Body of pancreas (tissue), 4 donors: ENCODE measurements around the gene ITGA2. TPM values are rescaled to one million over a fixed set of nuclear protein-coding genes. Genes with fewer than 3 reads are reported as not detected.
"Not testable (repeated sequence)": the region's sequence is repeated elsewhere in the genome, so short reads cannot be mapped to it uniquely, and the experiment has no call there.

Source experiments
- ATAC-seq: fragments of 150-250 bp; one replicate; pipeline ENCODE4 v1.9.1; 2016
- DNase-seq, 4 donors: peaks; one replicate each; pipeline ENCODE4 v3.0.0-alpha.2; 2019
- H3K27ac ChIP-seq, 4 donors: fragments of 200-600 bp; sonication (generic); 1 replicate in 3 of 4; 2 replicates in 1 of 4; pipeline versions ENCODE4 v1.5.1 to v1.6.1; 2016 to 2019; ENCODE audit warnings: mild to moderate bottlenecking in 1 of 4, mixed read lengths in 1 of 4, moderate library complexity in 1 of 4
- H3K27me3 ChIP-seq, 2 donors: fragments of 200-600 bp; sonication (generic); one replicate each; pipeline ENCODE4 v1.6.0; 2016; ENCODE audit warnings: mild to moderate bottlenecking in 1 of 2
- H3K36me3 ChIP-seq, 2 donors: fragments of 200-600 bp; sonication (generic); replicated peaks in 1 of 2; 2 replicates each; pipeline ENCODE4 v1.5.1; 2016; ENCODE audit warnings: low read depth in 2 of 2; ENCODE audit not compliant: insufficient read depth in 1 of 2
- H3K4me1 ChIP-seq: fragments of 200-600 bp; sonication (generic); one replicate; pipeline ENCODE4 v1.6.0; 2016
- H3K4me3 ChIP-seq, 2 donors: fragments of 200-600 bp; sonication (generic); 1 replicate in 1 of 2; 2 replicates in 1 of 2; pipeline ENCODE4 v1.5.1; 2016 to 2019
- H3K9me3 ChIP-seq, 3 donors: fragments of 200-600 bp; sonication (generic); 1 replicate in 2 of 3; 2 replicates in 1 of 3; pipeline ENCODE4 v1.5.1; 2016
- POLR2A ChIP-seq, 3 donors: fragments of 450-650 bp; IDR thresholded peaks; one replicate each; pipeline ENCODE4 v1.6.1; 2016; ENCODE audit warnings: antibody characterized with exemption in 3 of 3, mild to moderate bottlenecking in 2 of 3
- WGBS, 2 donors: methylation state at CpG; one replicate each; pipeline ENCODE4 v1.1.5; 2017; 5-methylcytosine and 5-hydroxymethylcytosine counted together
- intact Hi-C: fragments of 100-400 bp; cut with DNase I; formaldehyde crosslinking; loops from one replicate; pipeline ENCODE4 v1.15.1; 2023
- total RNA-seq, 2 donors: library from RNA; depleted of rRNA; stranded (reverse); fragments of >200 nt; gene quantifications; one replicate each; pipeline ENCODE4 v1.1.0, GENCODE V29; 2016
- TF ChIP-seq, protein P1 (sequence below), 7 experiments: fragments of 450-650 bp in 4 of 7; fragments of 200-600 bp in 3 of 7; sonication (generic) in 3 of 7; IDR thresholded peaks; one replicate each; pipeline ENCODE4 v1.5.1; 2016 to 2019; ENCODE audit warnings: antibody characterized with exemption in 7 of 7

Gene ITGA2
- total RNA-seq, 2 donors from 2014 or later, result 4.0 to 4.4 TPM

DNA sequence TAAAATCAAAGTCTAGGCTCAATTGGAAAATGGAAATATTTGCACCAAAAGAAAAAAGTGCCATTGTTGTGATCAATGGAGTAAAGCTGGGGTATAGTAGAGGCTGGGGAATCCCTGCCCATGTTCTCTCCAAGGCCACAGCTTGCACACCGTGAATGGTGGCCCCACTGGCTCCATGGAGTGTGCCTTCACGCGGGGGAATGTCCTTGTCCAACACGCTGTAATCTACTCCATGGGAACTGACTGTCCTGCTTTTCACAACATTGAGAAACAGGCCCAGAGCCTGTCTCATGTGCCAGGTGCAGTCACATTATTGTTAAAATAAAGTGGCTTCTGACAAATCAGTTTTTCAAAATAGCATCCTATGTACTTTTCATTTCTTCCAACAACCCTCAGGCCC lies 33.1 kb upstream of the ITGA2 start:
- H3K27me3 ChIP-seq, result peaks cover 0 to 4% of the 10 kb centered on the region in 2 donors
- WGBS, 2 donors, result 52 to 69% methylated on average over 4 of the region's 4 CpGs
- H3K4me1 ChIP-seq, result no peaks in the 10 kb centered on the region
- DNase-seq (no peak), ATAC-seq (no peak)
- H3K27ac ChIP-seq, result no peak overlapping the region
- H3K9me3 ChIP-seq, result no peaks in the 10 kb centered on the region
- H3K36me3 ChIP-seq, result no peaks in the 10 kb centered on the region
- no peak for TF ChIP-seq POLR2A (IDR thresholded peaks at IDR 0.05)
- TF ChIP-seq, protein P1, sequence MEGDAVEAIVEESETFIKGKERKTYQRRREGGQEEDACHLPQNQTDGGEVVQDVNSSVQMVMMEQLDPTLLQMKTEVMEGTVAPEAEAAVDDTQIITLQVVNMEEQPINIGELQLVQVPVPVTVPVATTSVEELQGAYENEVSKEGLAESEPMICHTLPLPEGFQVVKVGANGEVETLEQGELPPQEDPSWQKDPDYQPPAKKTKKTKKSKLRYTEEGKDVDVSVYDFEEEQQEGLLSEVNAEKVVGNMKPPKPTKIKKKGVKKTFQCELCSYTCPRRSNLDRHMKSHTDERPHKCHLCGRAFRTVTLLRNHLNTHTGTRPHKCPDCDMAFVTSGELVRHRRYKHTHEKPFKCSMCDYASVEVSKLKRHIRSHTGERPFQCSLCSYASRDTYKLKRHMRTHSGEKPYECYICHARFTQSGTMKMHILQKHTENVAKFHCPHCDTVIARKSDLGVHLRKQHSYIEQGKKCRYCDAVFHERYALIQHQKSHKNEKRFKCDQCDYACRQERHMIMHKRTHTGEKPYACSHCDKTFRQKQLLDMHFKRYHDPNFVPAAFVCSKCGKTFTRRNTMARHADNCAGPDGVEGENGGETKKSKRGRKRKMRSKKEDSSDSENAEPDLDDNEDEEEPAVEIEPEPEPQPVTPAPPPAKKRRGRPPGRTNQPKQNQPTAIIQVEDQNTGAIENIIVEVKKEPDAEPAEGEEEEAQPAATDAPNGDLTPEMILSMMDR (IDR thresholded peaks at IDR 0.05), result no peak
- intact Hi-C loops, result no loop called here
- no peak overlapping the region for H3K4me3 ChIP-seq

DNA sequence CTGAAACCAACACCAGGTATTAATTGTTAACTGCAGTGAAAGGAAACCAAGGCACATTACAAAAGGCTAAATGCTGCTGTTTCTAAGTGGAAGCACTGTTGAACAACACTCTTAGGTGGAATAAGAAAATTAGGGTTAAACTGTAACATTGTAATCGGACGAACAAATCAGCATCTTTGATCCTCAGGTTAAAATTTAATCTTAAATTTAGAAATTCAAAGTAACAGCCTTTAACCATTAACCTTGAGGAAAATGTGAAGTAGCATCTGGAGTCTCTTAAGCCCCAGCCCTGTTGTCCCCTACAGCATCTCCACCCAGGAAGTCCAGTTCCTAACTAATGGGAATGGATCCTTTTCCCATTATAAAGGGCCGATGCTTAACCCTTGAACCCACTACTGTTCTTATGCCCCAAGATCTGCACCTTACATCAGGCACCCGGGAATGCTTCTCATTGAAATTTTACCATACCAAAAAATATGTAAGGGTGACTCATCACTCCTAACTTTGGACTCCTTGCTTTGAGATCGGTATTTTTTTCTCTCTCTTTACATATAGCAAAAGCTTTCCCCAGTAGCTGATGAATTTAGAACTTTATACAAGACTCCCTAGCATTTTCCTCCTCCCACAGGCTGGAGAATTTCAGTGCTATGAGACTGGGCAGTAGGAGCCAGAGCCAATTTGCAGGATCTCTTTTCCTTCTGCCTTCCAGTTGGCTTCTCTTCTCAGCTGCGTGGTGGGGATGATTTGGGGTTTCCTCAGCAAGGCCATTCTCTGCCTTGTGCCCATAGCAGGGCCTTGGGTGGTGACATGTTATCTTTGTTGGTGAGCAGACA lies 32.0 kb upstream of the ITGA2 start:
- DNase-seq, result no peak
- Histone ChIP-seq H3K9me3 (no peaks in the 10 kb centered on the region), H3K27me3 (peaks cover 0 to 4% of the 10 kb centered on the region in 2 donors), H3K4me3 (no peak overlapping the region), H3K27ac (no peak overlapping the region), H3K4me1 (no peaks in the 10 kb centered on the region), H3K36me3 (no peaks in the 10 kb centered on the region)
- ATAC-seq, result no peak
- 47 to 58% methylated on average over 6 of the region's 6 CpGs for WGBS, 2 donors
- TF ChIP-seq POLR2A (IDR thresholded peaks at IDR 0.05), result no peak
- TF ChIP-seq, protein P1 (IDR thresholded peaks at IDR 0.05), result no peak
- intact Hi-C loops, result no loop called here

DNA sequence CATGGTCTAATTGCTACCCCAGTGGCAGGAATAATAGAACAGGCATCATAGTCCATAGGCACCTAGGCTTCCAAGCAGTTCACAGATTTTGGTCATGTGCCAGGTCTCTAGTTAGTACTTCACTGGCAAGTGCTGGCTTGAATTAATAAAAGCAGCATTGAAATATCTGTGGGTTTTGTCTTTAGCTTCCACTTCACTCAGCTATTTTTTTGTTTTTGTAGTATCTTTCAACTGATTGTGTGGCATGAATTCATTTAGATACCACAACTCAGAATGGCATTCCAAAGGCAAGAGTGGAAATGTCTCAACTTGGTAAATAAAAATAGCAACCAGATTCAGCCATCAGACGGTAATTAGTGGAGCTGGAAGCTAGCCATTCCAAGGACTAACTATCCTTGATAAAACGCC lies 27.9 kb upstream of the ITGA2 start:
- Histone ChIP-seq H3K9me3 (no peaks in the 10 kb centered on the region), H3K36me3 (no peaks in the 10 kb centered on the region), H3K4me1 (no peaks in the 10 kb centered on the region), H3K27me3 (peaks cover 0 to 4% of the 10 kb centered on the region in 2 donors), H3K27ac (no peak overlapping the region), H3K4me3 (no peak overlapping the region)
- ATAC-seq, result no peak
- intact Hi-C loops, result no loop called here
- DNase-seq, result no peak
- WGBS, 2 donors, result 16 to 42% methylated on average over 2 of the region's 2 CpGs
- TF ChIP-seq, protein P1 (IDR thresholded peaks at IDR 0.05), result no peak
- no peak for TF ChIP-seq POLR2A (IDR thresholded peaks at IDR 0.05)

DNA sequence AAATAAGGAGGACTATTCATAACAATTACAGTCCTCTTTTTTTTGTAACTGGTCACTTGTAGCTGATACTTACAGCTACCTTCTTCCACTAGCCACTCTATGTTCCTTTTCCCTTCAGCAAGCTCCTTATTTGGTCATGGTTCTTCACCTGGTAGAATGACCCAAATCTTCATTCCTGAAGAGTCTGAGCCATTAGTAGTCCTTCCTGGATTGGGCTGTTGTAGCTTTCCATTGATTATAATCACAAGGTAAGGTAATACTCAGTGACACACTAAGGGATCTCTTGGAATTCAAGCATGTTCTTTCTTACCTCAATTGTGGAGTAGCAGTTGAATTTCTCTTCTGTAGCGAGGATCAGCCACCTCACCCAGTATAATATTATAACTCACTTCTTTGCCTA lies 25.5 kb upstream of the ITGA2 start:
- no peaks in the 10 kb centered on the region for H3K9me3 ChIP-seq
- no peaks in the 10 kb centered on the region for H3K4me1 ChIP-seq
- no peaks in the 10 kb centered on the region for H3K36me3 ChIP-seq
- ATAC-seq (no peak), DNase-seq (no peak)
- no peak overlapping the region for H3K27ac ChIP-seq
- peaks cover 0 to 4% of the 10 kb centered on the region in 2 donors for H3K27me3 ChIP-seq
- no peak overlapping the region for H3K4me3 ChIP-seq
- intact Hi-C loops, result no loop called here
- no peak for TF ChIP-seq POLR2A (IDR thresholded peaks at IDR 0.05)
- TF ChIP-seq, protein P1 (IDR thresholded peaks at IDR 0.05), result no peak
- 81 to 89% methylated on average over 1 of the region's 1 CpG for WGBS, 2 donors

DNA sequence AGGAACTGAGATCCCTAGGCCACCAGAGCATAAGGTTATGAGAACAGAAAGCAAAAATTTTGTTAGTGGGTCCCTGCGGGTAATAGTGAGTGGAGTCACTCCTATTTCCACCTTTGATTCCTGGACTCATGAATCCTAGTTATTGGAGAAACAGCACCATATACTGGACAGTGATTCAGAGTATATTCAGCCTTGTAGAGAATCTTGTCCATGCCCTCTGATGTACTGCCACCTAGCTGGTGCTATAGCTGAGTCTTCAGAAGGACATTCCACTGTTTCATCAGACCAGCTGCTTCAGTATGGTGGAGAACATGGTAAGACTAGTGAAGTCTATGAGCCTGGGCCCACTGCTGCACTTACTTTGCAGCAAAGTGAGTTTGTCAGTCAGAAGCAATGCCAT lies 25.0 kb upstream of the ITGA2 start:
- Histone ChIP-seq H3K9me3 (no peaks in the 10 kb centered on the region), H3K4me3 (no peak overlapping the region), H3K4me1 (no peaks in the 10 kb centered on the region), H3K27me3 (peaks cover 0 to 4% of the 10 kb centered on the region in 2 donors), H3K36me3 (no peaks in the 10 kb centered on the region), H3K27ac (no peak overlapping the region)
- intact Hi-C loops, result no loop called here
- DNase-seq (no peak), ATAC-seq (no peak)
- 86 to 90% methylated on average over 1 of the region's 1 CpG for WGBS, 2 donors
- no peak for TF ChIP-seq POLR2A (IDR thresholded peaks at IDR 0.05)
- TF ChIP-seq, protein P1 (IDR thresholded peaks at IDR 0.05), result peak in 1 of 7 experiments; percentile 2

DNA sequence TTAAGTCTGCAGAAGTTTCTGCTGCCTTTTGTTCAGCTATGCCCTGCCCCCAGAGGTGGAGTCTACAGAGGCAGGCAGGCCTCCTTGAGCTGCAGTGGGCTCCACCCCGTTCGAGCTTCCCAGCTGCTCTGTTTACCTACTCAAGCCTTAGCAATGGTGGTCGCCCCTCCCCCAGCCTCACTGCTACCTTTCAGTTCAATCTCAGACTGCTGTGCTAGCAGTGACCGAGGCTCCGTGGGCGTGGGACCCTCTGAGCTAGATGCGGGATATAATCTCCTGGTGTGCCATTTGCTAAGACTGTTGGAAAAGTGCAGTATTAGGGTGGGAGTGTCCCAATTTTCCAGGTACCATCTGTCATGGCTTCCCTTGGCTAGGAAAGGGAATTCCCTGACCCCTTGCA lies 13.0 kb upstream of the ITGA2 start:
- intact Hi-C loops, H3K36me3 ChIP-seq, H3K27ac ChIP-seq, H3K9me3 ChIP-seq, H3K4me3 ChIP-seq, DNase-seq, H3K4me1 ChIP-seq, ATAC-seq, H3K27me3 ChIP-seq: not testable (repeated sequence)
- WGBS, 2 donors, result 59 to 83% methylated on average over 7 of the region's 7 CpGs
